Measurements from ENCODE around the gene BAX.

The BAX gene

GRCh38 chr19:49006905-49007304 is 52.2 kb downstream of the BAX start:
- in situ Hi-C loops (cut with MboI; ENCODE audit: low sequenced_read_pairs), result no loop called here

DNA sequence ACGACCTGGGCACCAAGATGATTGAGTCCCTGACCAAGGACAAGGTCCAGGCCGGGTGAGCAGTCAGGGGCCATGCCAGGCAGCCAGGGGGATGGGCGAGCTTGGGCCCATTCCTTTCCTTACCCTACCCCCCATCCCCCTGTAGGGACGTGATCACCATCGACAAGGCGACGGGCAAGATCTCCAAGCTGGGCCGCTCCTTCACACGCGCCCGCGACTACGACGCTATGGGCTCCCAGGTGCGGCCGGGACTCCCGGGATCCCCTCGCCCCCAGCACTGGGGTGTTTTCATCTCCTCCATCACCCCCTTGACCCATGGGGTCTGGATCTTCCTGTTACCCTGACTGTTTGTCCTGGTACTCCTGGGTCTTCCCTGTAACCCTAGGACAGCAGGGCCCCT is 55.2 kb downstream of the BAX start:
- in situ Hi-C loops (cut with MboI; ENCODE audit: low sequenced_read_pairs), result no loop called here

- in situ Hi-C loops (cut with MboI; ENCODE audit: low sequenced_read_pairs), result no loop called here
These were observed 55.8 kb downstream of the BAX start for GRCh38 chr19:49010453-49010852.

DNA sequence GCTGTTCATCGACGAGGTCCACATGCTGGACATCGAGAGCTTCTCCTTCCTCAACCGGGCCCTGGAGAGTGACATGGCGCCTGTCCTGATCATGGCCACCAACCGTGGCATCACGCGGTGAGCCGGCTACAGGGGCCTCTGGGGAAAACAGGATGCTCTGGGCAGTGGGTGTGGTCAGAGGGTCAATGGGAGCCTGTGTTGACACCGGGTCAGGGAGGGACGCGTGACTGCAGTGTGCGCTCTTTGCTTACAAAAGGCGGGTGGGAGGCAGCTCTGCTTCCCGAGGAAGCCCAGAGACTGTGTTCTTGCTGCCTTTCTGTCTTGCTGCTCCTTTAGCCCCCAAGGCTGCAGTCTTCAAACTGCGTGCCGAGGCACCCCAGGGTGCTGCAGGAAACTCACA is 56.5 kb downstream of the BAX start:
- in situ Hi-C loops (cut with MboI; ENCODE audit: low sequenced_read_pairs), result no loop called here
